Stomach (tissue), 4 donors: ENCODE data around the gene NOG.

Experiments
- POLR2A ChIP-seq, 4 donors: fragments of 450-650 bp; IDR thresholded peaks; one replicate each; pipeline ENCODE4 v1.6.1; 2016; ENCODE audit warnings: antibody characterized with exemption in 4 of 4, control low read depth in 2 of 4, mild to moderate bottlenecking in 1 of 4, moderate library complexity in 1 of 4
- TF ChIP-seq, protein P1 (sequence below), 7 experiments: fragments of 450-650 bp in 4 of 7; fragments of 200-600 bp in 3 of 7; sonication (generic) in 3 of 7; IDR thresholded peaks; one replicate each; pipeline ENCODE4 v1.5.1; 2016 to 2019; ENCODE audit warnings: antibody characterized with exemption in 7 of 7, control low read depth in 2 of 7, mild to moderate bottlenecking in 1 of 7

DNA sequence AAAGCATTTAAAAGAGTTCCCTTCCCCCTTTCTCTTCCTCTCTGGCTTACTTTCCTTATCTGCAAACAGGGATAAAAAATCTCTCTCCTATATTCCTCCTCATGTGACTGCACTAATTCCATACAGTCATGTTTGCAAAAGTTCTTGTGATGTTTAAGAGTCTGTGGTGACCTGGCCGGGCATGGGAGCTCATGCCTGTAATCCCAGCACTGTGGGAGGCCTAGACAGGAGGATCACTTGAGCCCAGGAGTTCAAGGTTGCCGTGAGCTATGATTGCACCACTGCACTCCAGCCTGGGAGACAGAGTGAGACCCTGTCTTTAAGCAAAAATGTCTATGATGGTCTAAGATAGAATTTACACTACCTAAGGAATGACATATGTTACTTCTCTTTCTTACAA is 19.6 kb downstream of the NOG start:
- TF ChIP-seq, protein P1, sequence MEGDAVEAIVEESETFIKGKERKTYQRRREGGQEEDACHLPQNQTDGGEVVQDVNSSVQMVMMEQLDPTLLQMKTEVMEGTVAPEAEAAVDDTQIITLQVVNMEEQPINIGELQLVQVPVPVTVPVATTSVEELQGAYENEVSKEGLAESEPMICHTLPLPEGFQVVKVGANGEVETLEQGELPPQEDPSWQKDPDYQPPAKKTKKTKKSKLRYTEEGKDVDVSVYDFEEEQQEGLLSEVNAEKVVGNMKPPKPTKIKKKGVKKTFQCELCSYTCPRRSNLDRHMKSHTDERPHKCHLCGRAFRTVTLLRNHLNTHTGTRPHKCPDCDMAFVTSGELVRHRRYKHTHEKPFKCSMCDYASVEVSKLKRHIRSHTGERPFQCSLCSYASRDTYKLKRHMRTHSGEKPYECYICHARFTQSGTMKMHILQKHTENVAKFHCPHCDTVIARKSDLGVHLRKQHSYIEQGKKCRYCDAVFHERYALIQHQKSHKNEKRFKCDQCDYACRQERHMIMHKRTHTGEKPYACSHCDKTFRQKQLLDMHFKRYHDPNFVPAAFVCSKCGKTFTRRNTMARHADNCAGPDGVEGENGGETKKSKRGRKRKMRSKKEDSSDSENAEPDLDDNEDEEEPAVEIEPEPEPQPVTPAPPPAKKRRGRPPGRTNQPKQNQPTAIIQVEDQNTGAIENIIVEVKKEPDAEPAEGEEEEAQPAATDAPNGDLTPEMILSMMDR (IDR thresholded peaks at IDR 0.05): no peak
- no peak for TF ChIP-seq POLR2A (IDR thresholded peaks at IDR 0.05)
